K562 (cell line): Measurements from ENCODE around the gene ACTR8. TPM values are rescaled to one million over a fixed set of nuclear protein-coding genes. Genes with fewer than 3 reads are reported as not detected.

Experiments used
- ATAC-seq: fragments of 200-7000 bp; cut with Tn5 transposase; 3 replicates; pipeline ENCODE4 v1.9.1; 2020; ENCODE audit warnings: moderate library complexity
- BruUV-seq: library from RNA; stranded (reverse); fragments of 400-500 nt; replicated peaks from 2 replicates; lab custom pipeline; 2021; lab: Mats Ljungman, UMichigan
- CTCF ChIA-PET: fragments of 300-600 bp; formaldehyde crosslinking; extraction: SDS; loops from one replicate; lab custom pipeline; 2021; ENCODE audit warnings: low intra/inter-chr PET ratio; lab: Yijun Ruan, JAX
- POLR2A ChIA-PET: fragments of 300-600, 350-650 bp; sonication (Branson Sonifier 250); formaldehyde crosslinking; extraction: SDS; loops from one replicate; lab custom pipeline; 2021; ENCODE audit warnings: antibody characterized with exemption, inconsistent platforms; lab: Yijun Ruan, JAX
- DNase-seq, 4 experiments: peaks; one replicate each; pipeline versions ENCODE4 v3.0.0 to v3.0.0-alpha.2; 2011 to 2018; ENCODE audit warnings: low spot score in 3 of 4, mixed read lengths in 3 of 4; ENCODE audit errors: extremely low read depth in 1 of 4
- FAIRE-seq: peaks from 2 replicates; lab custom pipeline; 2011; peaks lifted over from hg19 to GRCh38; lab: Jason Lieb, UNC
- H2AFZ ChIP-seq: 2 replicates; pipeline ENCODE4 v1.6.0; 2011; ENCODE audit warnings: low read depth, low read length, control low read depth, inconsistent platforms
- H3K27ac ChIP-seq: fragments of 200-600 bp; 3 replicates; pipeline ENCODE4 v1.8.0; 2011; ENCODE audit warnings: low read depth, mild to moderate bottlenecking, control low read depth, inconsistent platforms, low read length, moderate library complexity, mixed read lengths; ENCODE audit errors: extremely low read depth
- H3K27me3 ChIP-seq, 2 experiments: fragments of 300-600 bp in 1 of 2; 2 replicates in 1 of 2; 3 replicates in 1 of 2; pipeline versions ENCODE4 v1.6.0 to v1.8.0; 2011; ENCODE audit warnings: inconsistent platforms in 2 of 2, low read length in 2 of 2, mild to moderate bottlenecking in 1 of 2, mixed read lengths in 1 of 2, moderate library complexity in 1 of 2; ENCODE audit not compliant: control insufficient read depth in 2 of 2, insufficient read depth in 2 of 2
- H3K36me3 ChIP-seq: fragments of 300-600 bp; 3 replicates; pipeline ENCODE4 v1.8.0; 2011; ENCODE audit warnings: mild to moderate bottlenecking, low read length, inconsistent platforms; ENCODE audit not compliant: control insufficient read depth, insufficient read depth
- H3K4me1 ChIP-seq, 2 experiments: fragments of 200-600 bp in 1 of 2; replicated peaks in 1 of 2; 2 replicates in 1 of 2; 3 replicates in 1 of 2; pipeline versions ENCODE4 v1.5.1 to v1.8.0; 2011; ENCODE audit warnings: inconsistent platforms in 2 of 2, low read length in 2 of 2, mild to moderate bottlenecking in 1 of 2, mixed read lengths in 1 of 2, moderate library complexity in 1 of 2; ENCODE audit not compliant: control insufficient read depth in 2 of 2, insufficient read depth in 2 of 2
- H3K4me2 ChIP-seq: 2 replicates; pipeline ENCODE4 v1.6.1; 2011; ENCODE audit warnings: low read length, control low read depth, inconsistent platforms, mixed read lengths; ENCODE audit not compliant: insufficient read depth
- H3K4me3 ChIP-seq: fragments of 200-600 bp; sonication (generic), shearing (Covaris generic); 2 replicates; pipeline ENCODE4 v1.5.1; 2016; ENCODE audit warnings: control low read depth, inconsistent platforms
- H3K79me2 ChIP-seq: fragments of 200-600 bp; 3 replicates; pipeline ENCODE4 v1.8.0; 2011; ENCODE audit warnings: low read length, inconsistent platforms; ENCODE audit not compliant: control insufficient read depth, insufficient read depth
- H3K9ac ChIP-seq, 2 experiments: 2 replicates each; pipeline versions ENCODE4 v1.6.0 to v1.6.1; 2011; ENCODE audit warnings: low read depth in 2 of 2, low read length in 2 of 2, control low read depth in 1 of 2, inconsistent platforms in 1 of 2, mild to moderate bottlenecking in 1 of 2, mixed read lengths in 1 of 2; ENCODE audit not compliant: insufficient read depth in 1 of 2
- H3K9me1 ChIP-seq: one replicate; pipeline ENCODE4 v1.6.0; 2011; ENCODE audit warnings: inconsistent platforms, mild to moderate bottlenecking, low read length, moderate library complexity; ENCODE audit not compliant: control insufficient read depth, insufficient read depth
- H3K9me3 ChIP-seq: replicated peaks from 2 replicates; pipeline ENCODE4 v1.5.1; 2011; ENCODE audit warnings: low read depth, low read length, inconsistent platforms; ENCODE audit not compliant: control insufficient read depth, insufficient read depth
- H4K20me1 ChIP-seq: replicated peaks from 2 replicates; pipeline ENCODE4 v1.6.1; 2011; ENCODE audit warnings: low read length, inconsistent platforms, mixed read lengths; ENCODE audit not compliant: control insufficient read depth, insufficient read depth
- RBM25 ChIP-seq: fragments of 200-400 bp; formaldehyde crosslinking; IDR thresholded peaks from 2 replicates; pipeline ENCODE4 v1.6.1; 2018; ENCODE audit warnings: low read length, low read depth, moderate library complexity; ENCODE audit not compliant: severe bottlenecking
- TBP ChIP-seq: optimal IDR thresholded peaks from 2 replicates; pipeline ENCODE3; 2011; ENCODE audit warnings: low read depth, low read length, improper control_type of control experiment
- U2AF1 ChIP-seq: fragments of 200-400 bp; formaldehyde crosslinking; optimal IDR thresholded peaks from 2 replicates; pipeline ENCODE3; 2017; ENCODE audit warnings: mild to moderate bottlenecking, low read depth, low read length, moderate library complexity
- ZBTB8A ChIP-seq: fragments of 450-650 bp; IDR thresholded peaks from 2 replicates; pipeline ENCODE4 v1.6.1; 2018; ENCODE audit warnings: mild to moderate bottlenecking, moderate library complexity; ENCODE audit not compliant: partially characterized antibody
- ZNF384 ChIP-seq: IDR thresholded peaks from 2 replicates; pipeline ENCODE4 v1.6.1; 2012; ENCODE audit warnings: low read depth, low read length, improper control_type of control experiment
- WGBS: fragments of 100-300 bp; shearing (Covaris generic); methylation state at CpG from one replicate; pipeline ENCODE4 v1.1.6; 2016; ENCODE audit warnings: low coverage, mixed read lengths; ENCODE audit not compliant: insufficient coverage; ENCODE audit errors: missing lambda C conversion rate; 5-methylcytosine and 5-hydroxymethylcytosine counted together
- in situ Hi-C: fragments of 300-500 bp; cut with MboI; formaldehyde crosslinking; loops from 4 replicates; pipeline ENCODE4 v1.15.0; 2018; ENCODE audit warnings: inconsistent platforms, mixed read lengths
- intact Hi-C: fragments of 100-400 bp; cut with micrococcal nuclease; formaldehyde crosslinking; loops from 2 replicates; pipeline ENCODE4 v1.14.2; 2022
- polyA plus RNA-seq, 8 experiments: library from polyadenylated mRNA; depleted of rRNA in 4 of 8; stranded (reverse) in 5 of 8; unstranded in 3 of 8; fragments of >200 nt; fragmentation: Nextera tagmentation in 2 of 8; fragmentation: Illumina TruSeq in 1 of 8; extraction: Ambion mirVana in 2 of 8; extraction: Trizol in 1 of 8; gene quantifications; 2 replicates each; pipeline versions ENCODE4 v1.2.1 to v1.2.3, GENCODE V29; 2011 to 2014; ENCODE audit warnings: inconsistent platforms in 1 of 8, missing spikeins in 1 of 8
- total RNA-seq, 7 experiments: library from RNA; depleted of rRNA in 6 of 7; stranded (reverse); fragments of >200 nt in 6 of 7; fragmentation: Illumina TruSeq in 2 of 7; extraction: Trizol in 2 of 7; gene quantifications; 2 replicates each; pipeline versions ENCODE4 v1.2.1 to v1.2.3, GENCODE V29; 2011 to 2021; ENCODE audit warnings: low replicate concordance in 1 of 7
- TF ChIP-seq, protein P1 (sequence below): sonication (generic); formaldehyde crosslinking; IDR thresholded peaks from 2 replicates; pipeline ENCODE4 v1.9.0; 2022; ENCODE audit warnings: mild to moderate bottlenecking, missing genetic modification reagents
- TF ChIP-seq, protein P2 (sequence below): IDR thresholded peaks from 2 replicates; pipeline ENCODE4 v1.6.1; 2012; ENCODE audit warnings: low read depth, low read length, improper control_type of control experiment, borderline replicate concordance

Gene ACTR8
- total and polyA plus RNA-seq, 9 of the 15 experiments (the other 6 are each of a cell fraction or from before 2014, with no cell fraction given), result 4.8 to 24.2 (median 17.5) TPM

DNA sequence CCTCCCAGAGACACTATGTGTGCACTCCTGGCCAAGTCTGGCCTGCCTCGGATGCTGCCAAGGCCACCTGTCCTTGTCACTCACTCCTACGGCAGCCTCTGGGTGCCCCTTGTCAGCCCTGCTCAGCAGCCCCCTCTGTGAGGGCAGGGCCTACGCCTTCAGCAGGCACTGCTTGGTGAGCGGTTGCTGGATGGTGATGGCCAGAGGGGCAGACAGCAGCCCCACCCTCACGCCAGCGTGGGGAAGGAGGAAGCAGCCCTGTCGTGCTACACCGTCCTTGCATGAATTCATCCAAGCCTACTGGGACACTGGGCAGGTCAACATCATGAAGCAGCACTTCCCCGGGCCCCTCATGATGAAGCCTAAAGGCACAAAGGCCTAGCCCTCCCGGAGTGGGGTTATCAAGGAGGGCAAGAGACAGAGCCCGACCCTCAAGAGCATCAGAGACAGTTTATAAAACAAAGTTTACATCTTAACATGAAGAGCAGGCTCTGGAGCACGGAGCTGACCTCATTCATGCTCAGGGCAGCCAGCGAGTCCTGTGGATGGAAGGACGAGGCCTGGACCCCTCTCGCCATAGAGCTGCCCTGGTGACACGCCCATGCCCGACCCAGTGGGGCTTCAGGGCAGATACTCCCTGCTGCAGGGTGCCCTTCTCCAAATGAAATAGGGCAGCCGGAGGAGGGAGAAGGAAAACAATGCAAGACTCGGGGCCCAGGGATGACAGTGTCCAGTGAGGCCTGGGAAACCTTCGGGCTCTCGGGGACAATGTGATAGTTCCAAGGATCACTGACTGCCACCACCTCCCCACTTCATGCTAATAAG lies 61.0 kb downstream of the ACTR8 start (continued):
- TF ChIP-seq U2AF1 (no peak), TBP (no peak), ZNF384 (no peak), ZBTB8A (no peak)
- TF ChIP-seq, protein P1, sequence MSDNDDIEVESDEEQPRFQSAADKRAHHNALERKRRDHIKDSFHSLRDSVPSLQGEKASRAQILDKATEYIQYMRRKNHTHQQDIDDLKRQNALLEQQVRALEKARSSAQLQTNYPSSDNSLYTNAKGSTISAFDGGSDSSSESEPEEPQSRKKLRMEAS, result no peak
- TF ChIP-seq, all 486 proteins: peak for 0

DNA sequence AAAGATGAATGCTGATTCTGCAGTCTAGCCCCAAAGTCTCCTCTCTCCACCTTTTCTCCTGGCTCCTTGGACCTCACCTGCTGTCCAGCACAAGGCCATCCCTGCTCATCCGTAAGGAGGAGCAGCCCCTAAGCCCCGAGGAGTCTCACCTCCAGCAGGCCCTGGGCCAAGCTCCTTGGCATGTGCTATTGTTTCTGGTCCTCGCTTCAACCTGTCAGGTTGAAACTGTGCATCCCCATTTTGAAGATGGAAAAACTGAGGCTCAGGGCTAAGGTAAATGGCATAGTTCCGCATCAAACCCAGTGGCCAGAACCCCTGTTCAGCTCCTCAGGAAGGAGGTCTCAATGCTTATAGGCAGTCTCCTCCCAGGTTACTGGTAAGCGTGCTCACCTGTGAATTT lies 61.9 kb downstream of the ACTR8 start:
- H3K9me1 ChIP-seq, result no peaks in the 10 kb centered on the region
- peaks cover 3 to 39% of the 10 kb centered on the region in 2 experiments; a peak in 3 of 5 replicates for H3K27me3 ChIP-seq
- ChIA-PET CTCF (no interaction called here), POLR2A (no interaction called here)
- in situ Hi-C loops, result no loop called here
- 15% methylated on average over 4 of the region's 5 CpGs for WGBS
- no peaks in the 10 kb centered on the region; the same call in 1 of the 2 replicates for H4K20me1 ChIP-seq
- no TSS peak for BruUV-seq
- H3K4me3 ChIP-seq, result no peak overlapping the region
- no peak overlapping the region for H3K27ac ChIP-seq
- H3K9me3 ChIP-seq, result no peaks in the 10 kb centered on the region
- DNase-seq (no peak), ATAC-seq (no peak), FAIRE-seq (no peak)
- no peaks in the 10 kb centered on the region for H3K36me3 ChIP-seq
- H3K79me2 ChIP-seq, result no peaks in the 10 kb centered on the region
- no peak overlapping the region for H2AFZ ChIP-seq
- H3K4me2 ChIP-seq, result no peak overlapping the region
- H3K4me1 ChIP-seq, result no peaks in the 10 kb centered on the region
- no peak overlapping the region for H3K9ac ChIP-seq
- intact Hi-C loops, result no loop called here
- TF ChIP-seq, protein P2, sequence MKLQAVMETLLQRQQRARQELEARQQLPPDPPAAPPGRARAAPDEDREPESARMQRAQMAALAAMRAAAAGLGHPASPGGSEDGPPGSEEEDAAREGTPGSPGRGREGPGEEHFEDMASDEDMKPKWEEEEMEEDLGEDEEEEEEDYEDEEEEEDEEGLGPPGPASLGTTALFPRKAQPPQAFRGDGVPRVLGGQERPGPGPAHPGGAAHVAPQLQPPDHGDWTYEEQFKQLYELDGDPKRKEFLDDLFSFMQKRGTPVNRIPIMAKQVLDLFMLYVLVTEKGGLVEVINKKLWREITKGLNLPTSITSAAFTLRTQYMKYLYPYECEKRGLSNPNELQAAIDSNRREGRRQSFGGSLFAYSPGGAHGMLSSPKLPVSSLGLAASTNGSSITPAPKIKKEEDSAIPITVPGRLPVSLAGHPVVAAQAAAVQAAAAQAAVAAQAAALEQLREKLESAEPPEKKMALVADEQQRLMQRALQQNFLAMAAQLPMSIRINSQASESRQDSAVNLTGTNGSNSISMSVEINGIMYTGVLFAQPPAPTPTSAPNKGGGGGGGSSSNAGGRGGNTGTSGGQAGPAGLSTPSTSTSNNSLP, result no peak
- TF ChIP-seq RBM25, result peak; percentile 61
